Neural crest cell (in vitro differentiated cells): ENCODE measurements around the gene RGS7. TPM values are rescaled to one million over a fixed set of nuclear protein-coding genes. Genes with fewer than 3 reads are reported as not detected.
"Not testable (repeated sequence)": the region's sequence is repeated elsewhere in the genome, so short reads cannot be mapped to it uniquely, and the experiment has no call there.

Experiments
- DNase-seq: peaks from one replicate; pipeline ENCODE4 v3.0.0; 2021; ENCODE audit warnings: low read depth, mixed read lengths, low spot score
- H3K27ac Mint-ChIP-seq: one replicate; pipeline ENCODE4 v1.8.0; 2021; ENCODE audit warnings: mild to moderate bottlenecking, mixed read lengths; ENCODE audit not compliant: unreplicated experiment
- H3K27me3 Mint-ChIP-seq: 2 replicates; pipeline ENCODE4 v1.8.0; 2021; ENCODE audit warnings: low read depth, mild to moderate bottlenecking, mixed read lengths
- H3K36me3 Mint-ChIP-seq: 2 replicates; pipeline ENCODE4 v1.8.0; 2021; ENCODE audit warnings: low read depth, mild to moderate bottlenecking, mixed read lengths
- H3K4me1 Mint-ChIP-seq: 2 replicates; pipeline ENCODE4 v1.8.0; 2021; ENCODE audit warnings: mixed read lengths
- H3K4me3 Mint-ChIP-seq: one replicate; pipeline ENCODE4 v1.8.0; 2021; ENCODE audit warnings: mild to moderate bottlenecking, mixed read lengths
- H3K9me3 Mint-ChIP-seq: 2 replicates; pipeline ENCODE4 v1.8.0; 2021; ENCODE audit warnings: mixed read lengths
- CTCF ChIP-seq: fragments of 200-600 bp; sonication (generic); conservative IDR thresholded peaks from 2 replicates; pipeline ENCODE4 v1.5.0; 2021; ENCODE audit warnings: antibody characterized with exemption, mild to moderate bottlenecking
- total RNA-seq: library from RNA; stranded (reverse); gene quantifications from 2 replicates; pipeline ENCODE4 v1.2.1, GENCODE V29; 2021

Gene RGS7
- total RNA-seq, 1 donor from 2014 or later, result 0.65 TPM

- H3K4me1 Mint-ChIP-seq, result no peaks in the 10 kb centered on the region
- H3K9me3 Mint-ChIP-seq, result no peaks in the 10 kb centered on the region
- no peak for DNase-seq
- TF ChIP-seq CTCF, result no peak
- no peak overlapping the region for H3K4me3 Mint-ChIP-seq
- no peaks in the 10 kb centered on the region for H3K36me3 Mint-ChIP-seq
- no peaks in the 10 kb centered on the region for H3K27me3 Mint-ChIP-seq
- H3K27ac Mint-ChIP-seq, result no peak overlapping the region
Measured at GRCh38 chr1:240790856-240791255, 566.1 kb downstream of the RGS7 start.

- Mint-ChIP-seq H3K36me3 (no peaks in the 10 kb centered on the region), H3K27ac (no peak overlapping the region), H3K4me3 (no peak overlapping the region), H3K9me3 (no peaks in the 10 kb centered on the region), H3K27me3 (no peaks in the 10 kb centered on the region), H3K4me1 (no peaks in the 10 kb centered on the region)
- no peak for DNase-seq
- no peak for TF ChIP-seq CTCF
Measured at GRCh38 chr1:240786880-240787279, 570.1 kb downstream of the RGS7 start.

GRCh38 chr1:240784776-240785175, 572.2 kb downstream of the RGS7 start:
- DNase-seq, result no peak
- no peaks in the 10 kb centered on the region for H3K4me1 Mint-ChIP-seq
- H3K27me3 Mint-ChIP-seq, result no peaks in the 10 kb centered on the region
- H3K27ac Mint-ChIP-seq, result no peak overlapping the region
- H3K9me3 Mint-ChIP-seq, result no peaks in the 10 kb centered on the region
- H3K36me3 Mint-ChIP-seq, result no peaks in the 10 kb centered on the region
- no peak for TF ChIP-seq CTCF
- no peak overlapping the region for H3K4me3 Mint-ChIP-seq

GRCh38 chr1:240783728-240784137, 573.3 kb downstream of the RGS7 start:
- not testable (repeated sequence) for H3K4me3 Mint-ChIP-seq, H3K27me3 Mint-ChIP-seq, H3K4me1 Mint-ChIP-seq, H3K9me3 Mint-ChIP-seq, H3K36me3 Mint-ChIP-seq, H3K27ac Mint-ChIP-seq, DNase-seq

- DNase-seq, result no peak
- Mint-ChIP-seq H3K9me3 (no peaks in the 10 kb centered on the region), H3K27me3 (no peaks in the 10 kb centered on the region), H3K36me3 (no peaks in the 10 kb centered on the region), H3K27ac (no peak overlapping the region), H3K4me3 (no peak overlapping the region), H3K4me1 (no peaks in the 10 kb centered on the region)
- TF ChIP-seq CTCF, result no peak
Measured at GRCh38 chr1:240776237-240776636, 580.8 kb downstream of the RGS7 start.

GRCh38 chr1:240772131-240772530, 584.9 kb downstream of the RGS7 start:
- no peaks in the 10 kb centered on the region for H3K4me1 Mint-ChIP-seq
- no peaks in the 10 kb centered on the region for H3K9me3 Mint-ChIP-seq
- H3K27ac Mint-ChIP-seq, result no peak overlapping the region
- no peak overlapping the region for H3K4me3 Mint-ChIP-seq
- no peaks in the 10 kb centered on the region for H3K27me3 Mint-ChIP-seq
- DNase-seq, result no peak
- no peaks in the 10 kb centered on the region for H3K36me3 Mint-ChIP-seq
- no peak for TF ChIP-seq CTCF
